K562 (cell line): ENCODE measurements around the gene EXT2. TPM values are rescaled to one million over a fixed set of nuclear protein-coding genes. Genes with fewer than 3 reads are reported as not detected.

Source experiments
- ATF3 ChIP-seq, 2 experiments: fragments of 450-650 bp in 1 of 2; sonication (generic) in 1 of 2; formaldehyde crosslinking in 1 of 2; IDR thresholded peaks in 1 of 2; conservative IDR thresholded peaks in 1 of 2; 2 replicates each; pipeline versions ENCODE4 v1.6.1 to v1.8.1; 2016 to 2023; ENCODE audit warnings: mild to moderate bottlenecking in 2 of 2, moderate library complexity in 2 of 2, inconsistent platforms in 1 of 2, missing genetic modification reagents in 1 of 2
- FOSL1 ChIP-seq: fragments of 200-800 bp; sonication (Bioruptor generic); conservative IDR thresholded peaks from 2 replicates; pipeline ENCODE4 v1.6.1; 2016; ENCODE audit warnings: missing genetic modification characterization, missing compliant biosample characterization
- GATA2 ChIP-seq: sonication (generic); formaldehyde crosslinking; IDR thresholded peaks from 2 replicates; pipeline ENCODE4 v1.4.0; 2020; ENCODE audit warnings: mild to moderate bottlenecking, missing genetic modification reagents
- HIVEP1 ChIP-seq: fragments of 250-450 bp; sonication (Bioruptor Pico); IDR thresholded peaks from 2 replicates; pipeline ENCODE4 v1.4.0; 2020; ENCODE audit warnings: mild to moderate bottlenecking
- HNRNPH1 ChIP-seq: fragments of 200-400 bp; formaldehyde crosslinking; optimal IDR thresholded peaks from 2 replicates; pipeline ENCODE3; 2017; ENCODE audit warnings: low read depth, mild to moderate bottlenecking, low read length, moderate library complexity
- HNRNPUL1 ChIP-seq: fragments of 200-400 bp; formaldehyde crosslinking; IDR thresholded peaks from 2 replicates; pipeline ENCODE4 v1.6.1; 2017; ENCODE audit warnings: low read length
- NR0B1 ChIP-seq: fragments of 450-650 bp; IDR thresholded peaks from one replicate; pipeline ENCODE4 v1.6.1; 2018; ENCODE audit warnings: mild to moderate bottlenecking, moderate library complexity; ENCODE audit not compliant: partially characterized antibody
- PRDM10 ChIP-seq: fragments of 450-650 bp; IDR thresholded peaks from 2 replicates; pipeline ENCODE4 v1.6.1; 2018; ENCODE audit not compliant: partially characterized antibody
- SMARCB1 ChIP-seq: IDR thresholded peaks from 2 replicates; pipeline ENCODE4 v1.6.1; 2011; ENCODE audit warnings: improper control_type of control experiment, low read depth; ENCODE audit not compliant: insufficient read length
- SNIP1 ChIP-seq: fragments of 450-650 bp; IDR thresholded peaks from 2 replicates; pipeline ENCODE4 v1.7.1; 2017; ENCODE audit warnings: low read depth, mild to moderate bottlenecking
- UBTF ChIP-seq, 2 experiments: IDR thresholded peaks; 2 replicates each; pipeline ENCODE4 v1.6.1; 2012; ENCODE audit warnings: improper control_type of control experiment in 2 of 2, low read depth in 2 of 2, low read length in 2 of 2, borderline replicate concordance in 1 of 2
- ZBTB7A ChIP-seq: IDR thresholded peaks from 2 replicates; pipeline ENCODE4 v1.6.1; 2011; ENCODE audit warnings: low read depth, mild to moderate bottlenecking, low read length, moderate library complexity, borderline replicate concordance; ENCODE audit not compliant: control insufficient read depth
- ZNF174 ChIP-seq: fragments of 250-450 bp; sonication (Bioruptor Pico); IDR thresholded peaks from 2 replicates; pipeline ENCODE4 v1.4.0; 2020; ENCODE audit warnings: mild to moderate bottlenecking
- ZNF511 ChIP-seq: sonication (generic); formaldehyde crosslinking; IDR thresholded peaks from 2 replicates; pipeline ENCODE4 v1.8.0; 2022; ENCODE audit warnings: mild to moderate bottlenecking, missing genetic modification reagents
- ZNF76 ChIP-seq: fragments of 250-450 bp; sonication (Bioruptor Pico); IDR thresholded peaks from 2 replicates; pipeline ENCODE4 v1.4.0; 2020; ENCODE audit warnings: mild to moderate bottlenecking, moderate library complexity, borderline replicate concordance
- ZNF778 ChIP-seq: fragments of 450-650 bp; formaldehyde crosslinking; IDR thresholded peaks from 2 replicates; pipeline ENCODE4 v1.4.0; 2020; ENCODE audit warnings: mild to moderate bottlenecking, moderate library complexity
- polyA plus RNA-seq, 8 experiments: library from polyadenylated mRNA; depleted of rRNA in 4 of 8; stranded (reverse) in 5 of 8; unstranded in 3 of 8; fragments of >200 nt; fragmentation: Nextera tagmentation in 2 of 8; fragmentation: Illumina TruSeq in 1 of 8; extraction: Ambion mirVana in 2 of 8; extraction: Trizol in 1 of 8; gene quantifications; 2 replicates each; pipeline versions ENCODE4 v1.2.1 to v1.2.3, GENCODE V29; 2011 to 2014; ENCODE audit warnings: inconsistent platforms in 1 of 8, missing spikeins in 1 of 8
- total RNA-seq, 7 experiments: library from RNA; depleted of rRNA in 6 of 7; stranded (reverse); fragments of >200 nt in 6 of 7; fragmentation: Illumina TruSeq in 2 of 7; extraction: Trizol in 2 of 7; gene quantifications; 2 replicates each; pipeline versions ENCODE4 v1.2.1 to v1.2.3, GENCODE V29; 2011 to 2021; ENCODE audit warnings: low replicate concordance in 1 of 7

Gene EXT2
- total and polyA plus RNA-seq, 9 of the 15 experiments (the other 6 are each of a cell fraction or from before 2014, with no cell fraction given) = 7.5 to 52.1 (median 38.1) TPM

GRCh38 chr11:44269369-44270351, 174.2 kb downstream of the EXT2 start (continued):
- no peak for TF ChIP-seq UBTF (IDR thresholded peaks at IDR 0.05; ENCODE audit: borderline replicate concordance in 1 of 2, low read depth in 2 of 2, low read length in 2 of 2)
- TF ChIP-seq ZNF76 = no peak
- TF ChIP-seq GATA2 (CRISPR knock-in tag) = peak; percentile 84
- TF ChIP-seq ZNF778 (CRISPR knock-in tag) = no peak
- TF ChIP-seq ATF3 (IDR thresholded peaks at IDR 0.05) = peak; percentile 33; the same call in 1 of the 2 replicates
- no peak for TF ChIP-seq ATF3 (CRISPR knock-in tag; conservative IDR thresholded peaks at IDR 0.05)
- TF ChIP-seq SMARCB1 = no peak
- no peak for TF ChIP-seq NR0B1
- no peak for TF ChIP-seq HNRNPH1
- no peak for TF ChIP-seq SNIP1
- peak; percentile 53 for TF ChIP-seq PRDM10
- peak; percentile 65 for TF ChIP-seq FOSL1 (tag)
- no peak for TF ChIP-seq HNRNPUL1
- peak; percentile 73; the same call in 1 of the 2 replicates for TF ChIP-seq ZBTB7A
- no peak for TF ChIP-seq HIVEP1 (CRISPR knock-in tag)
- no peak for TF ChIP-seq ZNF511
- no peak for TF ChIP-seq ZNF174 (CRISPR knock-in tag)
